GM23338 (cell line): Measurements from ENCODE around the gene SLC24A1. TPM values are rescaled to one million over a fixed set of nuclear protein-coding genes. Genes with fewer than 3 reads are reported as not detected.

Source experiments
- ATAC-seq: fragments of 200-7000 bp; cut with Tn5 transposase; 3 replicates; pipeline ENCODE4 v1.9.1; 2020
- DNase-seq: peaks from one replicate; pipeline ENCODE4 v3.0.0-alpha.2; 2015; ENCODE audit warnings: low spot score
- H2AFZ ChIP-seq: fragments of 200-600 bp; sonication (generic); 2 replicates; pipeline ENCODE4 v1.8.0; 2016; ENCODE audit warnings: antibody characterized with exemption, mild to moderate bottlenecking, moderate library complexity
- H3F3A ChIP-seq: fragments of 200-600 bp; sonication (generic); replicated peaks from 2 replicates; pipeline ENCODE4 v1.8.0; 2017; ENCODE audit warnings: antibody characterized with exemption, mixed run types, low read depth
- H3K27ac ChIP-seq: fragments of 200-600 bp; sonication (generic); 2 replicates; pipeline ENCODE4 v1.6.1; 2016; ENCODE audit warnings: low read depth
- H3K27me3 ChIP-seq: fragments of 200-600 bp; sonication (generic); 2 replicates; pipeline ENCODE4 v1.8.0; 2016; ENCODE audit warnings: mild to moderate bottlenecking, mixed run types, moderate library complexity; ENCODE audit not compliant: insufficient read depth
- H3K36me3 ChIP-seq: fragments of 200-600 bp; sonication (generic); 2 replicates; pipeline ENCODE4 v1.8.0; 2016; ENCODE audit warnings: mild to moderate bottlenecking; ENCODE audit not compliant: insufficient read depth
- H3K4me1 ChIP-seq: fragments of 200-600 bp; sonication (generic); 2 replicates; pipeline ENCODE4 v1.8.0; 2016; ENCODE audit warnings: mild to moderate bottlenecking, moderate library complexity; ENCODE audit not compliant: insufficient read depth
- H3K4me2 ChIP-seq: fragments of 200-600 bp; sonication (generic); 2 replicates; pipeline ENCODE4 v1.7.1; 2017; ENCODE audit warnings: mixed run types
- H3K4me3 ChIP-seq: fragments of 200-600 bp; sonication (generic); 2 replicates; pipeline ENCODE4 v1.6.1; 2016; ENCODE audit warnings: mixed run types
- H3K79me2 ChIP-seq: fragments of 200-600 bp; sonication (generic); replicated peaks from 2 replicates; pipeline ENCODE4 v1.8.0; 2017; ENCODE audit warnings: mild to moderate bottlenecking; ENCODE audit not compliant: insufficient read depth
- H3K9me2 ChIP-seq: fragments of 200-600 bp; sonication (generic); 2 replicates; pipeline ENCODE4 v1.8.0; 2017; ENCODE audit not compliant: insufficient read depth
- H4K20me1 ChIP-seq: fragments of 200-600 bp; sonication (generic); replicated peaks from 2 replicates; pipeline ENCODE4 v1.8.0; 2017; ENCODE audit warnings: mild to moderate bottlenecking; ENCODE audit not compliant: insufficient read depth
- H3K27ac Mint-ChIP-seq: 2 replicates; pipeline ENCODE4 v1.8.0; 2020; ENCODE audit warnings: inconsistent platforms, mild to moderate bottlenecking, moderate library complexity, mixed read lengths
- H3K27me3 Mint-ChIP-seq: 3 replicates; pipeline ENCODE4 v1.8.0; 2022; ENCODE audit warnings: low read depth, mild to moderate bottlenecking, moderate library complexity, mixed read lengths, inconsistent platforms; ENCODE audit not compliant: insufficient read depth, poor library complexity
- H3K36me3 Mint-ChIP-seq: 3 replicates; pipeline ENCODE4 v1.8.0; 2021; ENCODE audit warnings: low read depth, mild to moderate bottlenecking, inconsistent platforms, moderate library complexity, mixed read lengths
- H3K4me1 Mint-ChIP-seq: 3 replicates; pipeline ENCODE4 v1.8.0; 2020; ENCODE audit warnings: mild to moderate bottlenecking, inconsistent platforms, mixed read lengths
- H3K4me3 Mint-ChIP-seq: 3 replicates; pipeline ENCODE4 v1.8.0; 2021; ENCODE audit warnings: moderate library complexity, mild to moderate bottlenecking, inconsistent platforms, mixed read lengths
- H3K9me3 Mint-ChIP-seq: 3 replicates; pipeline ENCODE4 v1.8.0; 2020; ENCODE audit warnings: moderate library complexity, mild to moderate bottlenecking, inconsistent platforms, mixed read lengths
- CREB1 ChIP-seq: fragments of 250-450 bp; sonication (Bioruptor Pico); IDR thresholded peaks from 2 replicates; pipeline ENCODE4 v1.5.0; 2020; ENCODE audit warnings: low read depth, mild to moderate bottlenecking, moderate library complexity
- CTCF ChIP-seq, 2 experiments: fragments of 200-600 bp in 1 of 2; sonication (generic) in 1 of 2; conservative IDR thresholded peaks; 2 replicates each; pipeline versions ENCODE4 v1.5.1 to v1.6.1; 2016 to 2017; ENCODE audit warnings: antibody characterized with exemption in 2 of 2, low read depth in 2 of 2, mild to moderate bottlenecking in 2 of 2, moderate library complexity in 1 of 2
- ETS1 ChIP-seq: IDR thresholded peaks from 2 replicates; pipeline ENCODE4 v1.6.1; 2016; ENCODE audit warnings: antibody characterized with exemption
- EZH2 ChIP-seq: fragments of 200-600 bp; sonication (generic); IDR thresholded peaks from one replicate; pipeline ENCODE4 v1.8.0; 2017; ENCODE audit warnings: antibody characterized with exemption, mild to moderate bottlenecking, low read depth; ENCODE audit not compliant: unreplicated experiment
- EZH2phosphoT487 ChIP-seq: fragments of 200-600 bp; sonication (generic); IDR thresholded peaks from one replicate; pipeline ENCODE4 v1.8.1; 2018; ENCODE audit warnings: antibody characterized with exemption; ENCODE audit not compliant: unreplicated experiment
- JUNB ChIP-seq: IDR thresholded peaks from one replicate; pipeline ENCODE4 v1.6.1; 2016; ENCODE audit warnings: antibody characterized with exemption; ENCODE audit not compliant: unreplicated experiment
- NANOG ChIP-seq: IDR thresholded peaks from 2 replicates; pipeline ENCODE4 v1.6.1; 2016; ENCODE audit warnings: antibody characterized with exemption, borderline replicate concordance
- POLR2AphosphoS5 ChIP-seq: IDR thresholded peaks from 2 replicates; pipeline ENCODE4 v1.6.1; 2016; ENCODE audit warnings: antibody characterized with exemption, low read depth
- REST ChIP-seq: IDR thresholded peaks from one replicate; pipeline ENCODE4 v1.6.1; 2018; ENCODE audit warnings: antibody characterized with exemption; ENCODE audit not compliant: unreplicated experiment
- STAT1 ChIP-seq: IDR thresholded peaks from one replicate; pipeline ENCODE4 v1.6.1; 2016; ENCODE audit warnings: antibody characterized with exemption; ENCODE audit not compliant: unreplicated experiment
- ZNF114 ChIP-seq: fragments of 250-450 bp; sonication (Bioruptor Pico); IDR thresholded peaks from 2 replicates; pipeline ENCODE4 v1.5.0; 2020; ENCODE audit warnings: mild to moderate bottlenecking, moderate library complexity
- ZNF331 ChIP-seq: fragments of 250-450 bp; sonication (Bioruptor Pico); IDR thresholded peaks from 2 replicates; pipeline ENCODE4 v1.5.0; 2020; ENCODE audit warnings: low read depth, mild to moderate bottlenecking, moderate library complexity
- ZNF462 ChIP-seq: fragments of 250-450 bp; sonication (Bioruptor Pico); IDR thresholded peaks from 2 replicates; pipeline ENCODE4 v1.5.0; 2020; ENCODE audit warnings: mild to moderate bottlenecking, moderate library complexity
- polyA plus RNA-seq: library from polyadenylated mRNA; unstranded; fragments of >200 nt; fragmentation: Nextera tagmentation; extraction: Ambion mirVana; gene quantifications from 2 replicates; pipeline ENCODE4 v1.2.1, GENCODE V29; 2016
- total RNA-seq: library from RNA; depleted of rRNA; stranded (reverse); fragments of >200 nt; shearing (Covaris generic); gene quantifications from 2 replicates; pipeline ENCODE4 v1.2.3, GENCODE V29; 2014

The SLC24A1 gene
- total and polyA plus RNA-seq, 2 experiments from 2014 or later, result 1.6 to 4.5 TPM

- Mint-ChIP-seq H3K4me1 (peaks cover 31% of the 10 kb centered on the region), H3K4me3 (no peak overlapping the region), H3K27ac (no peak overlapping the region), H3K9me3 (no peaks in the 10 kb centered on the region), H3K36me3 (peaks cover 49% of the 10 kb centered on the region; the same call in 2 of the 3 replicates), H3K27me3 (no peaks in the 10 kb centered on the region)
- Histone ChIP-seq H3F3A (no peaks in the 10 kb centered on the region; the same call in 1 of the 2 replicates), H2AFZ (no peak overlapping the region), H3K79me2 (no peaks in the 10 kb centered on the region), H3K27me3 (no peaks in the 10 kb centered on the region), H3K4me3 (no peak overlapping the region), H4K20me1 (no peaks in the 10 kb centered on the region), H3K36me3 (peaks cover 10% of the 10 kb centered on the region), H3K4me2 (no peak overlapping the region), H3K27ac (no peak overlapping the region; the same call in 1 of the 2 replicates), H3K4me1 (no peaks in the 10 kb centered on the region; the same call in 1 of the 2 replicates), H3K9me2 (no peaks in the 10 kb centered on the region)
- ATAC-seq, result no peak
- TF ChIP-seq REST (no peak), CREB1 (no peak), ZNF462 (CRISPR knock-in tag) (no peak), EZH2 (no peak), EZH2phosphoT487 (no peak), ETS1 (no peak), ZNF331 (CRISPR knock-in tag) (no peak), JUNB (no peak), POLR2AphosphoS5 (no peak), CTCF (conservative IDR thresholded peaks at IDR 0.05; ENCODE audit: low read depth in 2 of 2) (no peak), NANOG (no peak), ZNF114 (no peak), STAT1 (no peak)
- no peak for DNase-seq
Measured at GRCh38 chr15:65576664-65577063, 45.1 kb upstream of the SLC24A1 start.
